ENCODE data around the gene DNASE1L2.

The DNASE1L2 gene

DNA sequence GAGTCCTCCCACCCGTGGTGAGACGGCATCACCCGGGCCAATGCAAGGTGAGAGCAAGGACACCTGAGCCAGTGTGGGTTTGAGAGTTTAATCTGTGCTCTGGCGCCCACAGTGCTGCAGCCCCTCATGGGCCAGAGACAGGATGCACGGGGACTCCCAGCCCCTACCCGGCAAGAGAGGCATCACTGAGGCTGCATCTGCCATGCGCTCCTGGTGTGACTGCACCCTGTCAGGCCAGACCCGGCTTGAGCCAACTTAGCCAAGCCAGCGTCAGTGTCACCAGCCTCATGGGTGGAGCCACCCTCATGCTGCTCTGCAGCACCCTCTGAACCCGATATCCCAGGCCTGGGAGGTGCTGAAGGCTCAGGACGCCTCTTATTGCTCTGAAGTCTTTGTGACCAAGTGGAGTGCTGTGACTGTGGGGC is 24.3 kb upstream of the DNASE1L2 start:
- no peaks in the 10 kb centered on the region for H3K27me3 ChIP-seq (replicated peaks; ENCODE audit: control insufficient read depth, insufficient read depth, low read length)
- H3K4me3 ChIP-seq (ENCODE audit: low read length) = peak overlapping the region; percentile 91

DNA sequence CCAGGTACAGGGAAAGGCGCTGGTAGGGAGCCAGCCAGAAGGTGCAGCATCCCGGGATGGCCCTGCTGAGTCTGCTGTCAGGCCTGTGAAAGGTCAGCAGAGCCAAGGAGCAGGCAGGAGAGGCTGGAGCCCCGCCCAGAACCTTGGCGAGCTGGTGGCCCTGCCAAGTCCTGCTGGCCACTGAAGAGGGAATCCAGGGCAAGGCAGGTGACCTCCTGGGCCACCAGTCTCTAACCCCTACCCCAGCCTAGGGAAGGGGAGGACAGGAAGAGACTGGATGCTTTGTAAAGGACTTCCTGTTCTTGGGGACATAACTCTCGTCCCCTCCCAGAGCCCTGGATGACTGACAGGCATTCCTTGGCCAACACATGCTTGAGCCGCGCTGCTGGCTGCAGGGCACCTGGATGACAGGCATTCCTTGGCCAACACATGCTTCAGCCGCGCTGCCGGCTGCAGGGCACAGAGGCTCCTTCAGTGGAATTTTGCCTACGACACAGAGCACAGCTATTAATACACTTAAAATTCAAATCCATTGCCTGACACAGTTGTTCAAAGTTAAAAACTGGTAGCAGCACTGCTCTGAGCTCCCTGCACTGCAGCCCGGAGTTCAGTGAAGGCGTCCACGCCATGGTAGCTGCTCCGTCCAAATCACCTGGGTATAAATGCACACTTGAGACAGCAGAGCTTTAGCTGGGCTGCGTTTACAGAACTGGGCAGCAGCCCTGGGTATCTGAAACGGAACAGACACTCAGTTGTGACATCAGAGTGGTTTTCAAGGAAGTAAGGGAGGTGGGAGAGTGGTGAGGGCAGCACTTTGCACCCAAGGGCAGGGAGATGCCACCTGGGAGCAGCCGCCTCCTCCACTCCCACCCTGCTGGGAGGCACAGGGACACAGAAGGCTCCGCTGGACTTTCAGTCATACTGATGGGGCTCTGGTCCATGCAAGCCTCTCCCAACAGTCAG is 23.6 kb upstream of the DNASE1L2 start:
- H3K4me1 ChIP-seq (ENCODE audit: control insufficient read depth, insufficient read depth, low read length) = peaks cover 21% of the 10 kb centered on the region
- H3K9ac ChIP-seq (ENCODE audit: low read length) = peak overlapping the region; percentile 92
- H3K36me3 ChIP-seq (ENCODE audit: control insufficient read depth, insufficient read depth, low read length, severe bottlenecking) = peaks cover 18% of the 10 kb centered on the region
- H3K4me3 ChIP-seq (ENCODE audit: low read length) = peak overlapping the region; percentile 91
- no peaks in the 10 kb centered on the region for H3K27me3 ChIP-seq (replicated peaks; ENCODE audit: control insufficient read depth, insufficient read depth, low read length)
- DNase-seq (ENCODE audit: low read depth) = no peak
- H3K9me3 ChIP-seq (ENCODE audit: control insufficient read depth, low read length) = no peaks in the 10 kb centered on the region

More for the DNA sequence above, 24.3 kb upstream of the DNASE1L2 start:
- Histone ChIP-seq H3K36me3 (ENCODE audit: control insufficient read depth, insufficient read depth, low read length, severe bottlenecking) (peaks cover 25% of the 10 kb centered on the region), H3K4me1 (ENCODE audit: control insufficient read depth, insufficient read depth, low read length) (peaks cover 25% of the 10 kb centered on the region), H3K9ac (ENCODE audit: low read length) (peak overlapping the region; percentile 48), H3K9me3 (ENCODE audit: control insufficient read depth, low read length) (no peaks in the 10 kb centered on the region)
- DNase-seq (ENCODE audit: low read depth) = no peak

DNA sequence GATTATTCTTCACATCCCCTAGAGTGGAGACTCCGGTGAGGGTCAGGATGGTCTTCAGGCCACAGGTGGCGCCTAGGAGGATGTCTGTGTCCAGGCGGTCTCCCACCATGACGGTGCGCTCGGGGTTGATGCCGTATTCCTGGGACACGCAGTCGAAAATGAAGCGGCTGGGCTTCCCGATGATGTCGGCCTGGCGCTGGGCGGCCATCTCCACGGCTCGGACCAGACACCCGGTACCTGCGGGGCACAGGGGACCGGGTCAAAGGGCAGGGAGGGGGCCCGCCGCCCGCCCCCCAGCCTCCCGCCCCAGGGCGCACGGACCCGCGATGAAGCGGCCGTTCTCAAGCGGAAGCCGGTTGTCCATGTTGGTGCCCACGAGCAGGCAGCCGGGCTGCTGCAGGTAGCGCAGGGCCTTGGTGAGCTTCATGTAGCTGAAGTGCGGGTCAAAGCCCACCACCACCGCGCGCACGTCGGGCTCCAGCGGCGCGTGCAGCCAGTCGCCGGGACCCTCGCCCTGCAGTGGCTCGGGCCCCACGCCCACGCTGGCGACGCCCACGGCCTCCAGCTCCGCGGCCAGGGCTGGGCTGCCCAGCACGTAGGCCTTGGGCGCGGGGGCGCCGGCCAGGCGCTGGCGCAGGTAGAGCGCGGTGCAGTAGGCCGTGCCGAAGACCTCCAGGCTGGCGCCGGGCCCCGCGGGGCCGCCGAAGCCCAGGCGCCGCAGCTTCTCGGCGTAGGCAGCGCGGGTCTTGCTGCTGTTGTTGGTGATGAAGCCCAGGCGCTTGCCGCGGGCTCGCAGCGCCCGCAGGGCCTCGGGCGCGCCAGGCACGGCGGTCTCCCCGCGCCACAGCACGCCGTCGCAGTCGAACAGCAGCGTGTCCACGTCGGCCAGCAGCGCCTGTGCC is 22.2 kb upstream of the DNASE1L2 start:
- H3K36me3 ChIP-seq (ENCODE audit: control insufficient read depth, insufficient read depth, low read length, severe bottlenecking) = peaks cover 6% of the 10 kb centered on the region

GRCh38 chr16:2214719-2214968 is 21.6 kb upstream of the DNASE1L2 start, which contains the start of gene PGP:
PGP (minus strand) TSS chr16:2214840; CDS start chr16:2214777, 63 bp downstream.
- no peak for DNase-seq (ENCODE audit: low read depth)
- H3K27me3 ChIP-seq (replicated peaks; ENCODE audit: control insufficient read depth, insufficient read depth, low read length) = no peaks in the 10 kb centered on the region
- peaks cover 21% of the 10 kb centered on the region for H3K4me1 ChIP-seq (ENCODE audit: control insufficient read depth, insufficient read depth, low read length)
- H3K9ac ChIP-seq (ENCODE audit: low read length) = peak within 1 kb of the TSS; percentile 95
- H3K9me3 ChIP-seq (ENCODE audit: control insufficient read depth, low read length) = no peaks in the 10 kb centered on the region
- peak within 1 kb of the TSS; percentile 92 for H3K4me3 ChIP-seq (ENCODE audit: low read length)
- peaks cover under 1% of the 10 kb centered on the region for H3K36me3 ChIP-seq (ENCODE audit: control insufficient read depth, insufficient read depth, low read length, severe bottlenecking)

More for the DNA sequence above, 22.2 kb upstream of the DNASE1L2 start:
- Histone ChIP-seq H3K9me3 (ENCODE audit: control insufficient read depth, low read length) (no peaks in the 10 kb centered on the region), H3K27me3 (replicated peaks; ENCODE audit: control insufficient read depth, insufficient read depth, low read length) (no peaks in the 10 kb centered on the region), H3K4me1 (ENCODE audit: control insufficient read depth, insufficient read depth, low read length) (peaks cover 21% of the 10 kb centered on the region), H3K9ac (ENCODE audit: low read length) (peak overlapping the region; percentile 92), H3K4me3 (ENCODE audit: low read length) (peak overlapping the region; percentile 91)
- DNase-seq (ENCODE audit: low read depth) = peak; percentile 27

GRCh38 chr16:2216330-2216729 is 19.9 kb upstream of the DNASE1L2 start:
- Histone ChIP-seq H3K27me3 (replicated peaks; ENCODE audit: control insufficient read depth, insufficient read depth, low read length) (no peaks in the 10 kb centered on the region), H3K36me3 (ENCODE audit: control insufficient read depth, insufficient read depth, low read length, severe bottlenecking) (no peaks in the 10 kb centered on the region), H3K9ac (ENCODE audit: low read length) (no peak overlapping the region), H3K4me1 (ENCODE audit: control insufficient read depth, insufficient read depth, low read length) (peaks cover 21% of the 10 kb centered on the region), H3K4me3 (ENCODE audit: low read length) (no peak overlapping the region), H3K9me3 (ENCODE audit: control insufficient read depth, low read length) (no peaks in the 10 kb centered on the region)
- no peak for DNase-seq (ENCODE audit: low read depth)

GRCh38 chr16:2223221-2223941 is 12.9 kb upstream of the DNASE1L2 start, which contains the start of gene E4F1:
E4F1 (plus strand) TSS chr16:2223591; CDS start chr16:2223614, 23 bp downstream.
- H3K4me3 ChIP-seq (ENCODE audit: low read length) = peak within 1 kb of the TSS; percentile 88
- DNase-seq (ENCODE audit: low read depth) = peak; percentile 100

GRCh38 chr16:2223942-2224486 is 12.2 kb upstream of the DNASE1L2 start:
- Histone ChIP-seq H3K9ac (ENCODE audit: low read length) (peak overlapping the region; percentile 96), H3K36me3 (ENCODE audit: control insufficient read depth, insufficient read depth, low read length, severe bottlenecking) (peaks cover 9% of the 10 kb centered on the region), H3K4me1 (ENCODE audit: control insufficient read depth, insufficient read depth, low read length) (peaks cover 12% of the 10 kb centered on the region), H3K9me3 (ENCODE audit: control insufficient read depth, low read length) (no peaks in the 10 kb centered on the region), H3K27me3 (replicated peaks; ENCODE audit: control insufficient read depth, insufficient read depth, low read length) (no peaks in the 10 kb centered on the region), H3K4me3 (ENCODE audit: low read length) (peak overlapping the region; percentile 88)
- peak; percentile 73 for DNase-seq (ENCODE audit: low read depth)

More at GRCh38 chr16:2223221-2223941, 12.9 kb upstream of the DNASE1L2 start, which contains the start of gene E4F1:
- Histone ChIP-seq H3K27me3 (replicated peaks; ENCODE audit: control insufficient read depth, insufficient read depth, low read length) (no peaks in the 10 kb centered on the region), H3K36me3 (ENCODE audit: control insufficient read depth, insufficient read depth, low read length, severe bottlenecking) (peaks cover 2% of the 10 kb centered on the region), H3K4me1 (ENCODE audit: control insufficient read depth, insufficient read depth, low read length) (peaks cover 12% of the 10 kb centered on the region), H3K9ac (ENCODE audit: low read length) (peak within 1 kb of the TSS; percentile 96), H3K9me3 (ENCODE audit: control insufficient read depth, low read length) (no peaks in the 10 kb centered on the region)

- Histone ChIP-seq H3K36me3 (ENCODE audit: control insufficient read depth, insufficient read depth, low read length, severe bottlenecking) (peaks cover 22% of the 10 kb centered on the region), H3K9me3 (ENCODE audit: control insufficient read depth, low read length) (no peaks in the 10 kb centered on the region), H3K4me1 (ENCODE audit: control insufficient read depth, insufficient read depth, low read length) (peaks cover 12% of the 10 kb centered on the region), H3K27me3 (replicated peaks; ENCODE audit: control insufficient read depth, insufficient read depth, low read length) (no peaks in the 10 kb centered on the region), H3K4me3 (ENCODE audit: low read length) (no peak overlapping the region), H3K9ac (ENCODE audit: low read length) (no peak overlapping the region)
- DNase-seq (ENCODE audit: low read depth) = no peak
These were observed 9.9 kb upstream of the DNASE1L2 start for GRCh38 chr16:2226245-2226793.

- H3K36me3 ChIP-seq (ENCODE audit: control insufficient read depth, insufficient read depth, low read length, severe bottlenecking) = peaks cover 28% of the 10 kb centered on the region
These were observed 9.3 kb upstream of the DNASE1L2 start for GRCh38 chr16:2226918-2227317.

DNA sequence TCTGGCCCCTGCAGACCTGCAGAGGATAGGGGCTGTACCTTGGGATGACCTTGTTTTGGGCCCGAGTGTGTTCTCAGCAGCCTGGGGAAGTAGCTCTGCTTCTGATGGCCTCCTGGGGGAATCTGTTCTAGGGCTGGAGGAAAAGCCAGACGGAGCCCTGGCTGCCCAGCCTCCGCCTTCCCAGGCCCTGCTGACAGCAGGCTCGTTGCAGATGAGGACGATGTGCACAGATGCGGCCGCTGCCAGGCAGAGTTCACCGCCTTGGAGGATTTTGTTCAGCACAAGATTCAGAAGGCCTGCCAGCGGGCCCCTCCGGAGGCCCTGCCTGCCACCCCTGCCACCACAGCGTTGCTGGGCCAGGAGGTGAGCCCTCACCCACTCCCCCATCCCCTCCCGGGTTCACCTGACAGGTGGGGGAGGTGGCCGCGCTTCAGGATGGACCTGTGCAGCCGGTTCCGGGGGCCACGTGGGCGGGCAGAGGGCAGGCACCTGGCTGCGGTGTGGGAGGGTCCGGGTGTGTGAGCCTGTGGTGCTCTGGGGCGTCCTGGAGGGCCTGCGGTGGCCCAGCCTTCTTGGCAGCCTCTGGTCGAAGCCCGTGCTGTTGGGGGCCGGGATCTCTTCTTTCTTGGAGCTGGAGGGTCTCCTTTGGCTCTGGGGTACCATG is 8.0 kb upstream of the DNASE1L2 start:
- Histone ChIP-seq H3K27me3 (replicated peaks; ENCODE audit: control insufficient read depth, insufficient read depth, low read length) (no peaks in the 10 kb centered on the region), H3K9ac (ENCODE audit: low read length) (no peak overlapping the region), H3K4me3 (ENCODE audit: low read length) (no peak overlapping the region), H3K9me3 (ENCODE audit: control insufficient read depth, low read length) (no peaks in the 10 kb centered on the region), H3K36me3 (ENCODE audit: control insufficient read depth, insufficient read depth, low read length, severe bottlenecking) (peaks cover 41% of the 10 kb centered on the region), H3K4me1 (ENCODE audit: control insufficient read depth, insufficient read depth, low read length) (peaks cover 12% of the 10 kb centered on the region)
- DNase-seq (ENCODE audit: low read depth) = no peak

More at GRCh38 chr16:2226918-2227317, 9.3 kb upstream of the DNASE1L2 start:
- Histone ChIP-seq H3K9me3 (ENCODE audit: control insufficient read depth, low read length) (no peaks in the 10 kb centered on the region), H3K9ac (ENCODE audit: low read length) (no peak overlapping the region), H3K27me3 (replicated peaks; ENCODE audit: control insufficient read depth, insufficient read depth, low read length) (no peaks in the 10 kb centered on the region), H3K4me3 (ENCODE audit: low read length) (no peak overlapping the region), H3K4me1 (ENCODE audit: control insufficient read depth, insufficient read depth, low read length) (peaks cover 12% of the 10 kb centered on the region)
- DNase-seq (ENCODE audit: low read depth) = no peak

Data from adipocyte (in vitro differentiated cells).